ENCODE measurements around the gene TRHDE. TPM values are rescaled to one million over a fixed set of nuclear protein-coding genes. Genes with fewer than 3 reads are reported as not detected.

TRHDE gene
- total and polyA plus RNA-seq, 2 donors (not counting 3 experiments of a cell fraction or from before 2014, with no cell fraction given), result not detected

DNA sequence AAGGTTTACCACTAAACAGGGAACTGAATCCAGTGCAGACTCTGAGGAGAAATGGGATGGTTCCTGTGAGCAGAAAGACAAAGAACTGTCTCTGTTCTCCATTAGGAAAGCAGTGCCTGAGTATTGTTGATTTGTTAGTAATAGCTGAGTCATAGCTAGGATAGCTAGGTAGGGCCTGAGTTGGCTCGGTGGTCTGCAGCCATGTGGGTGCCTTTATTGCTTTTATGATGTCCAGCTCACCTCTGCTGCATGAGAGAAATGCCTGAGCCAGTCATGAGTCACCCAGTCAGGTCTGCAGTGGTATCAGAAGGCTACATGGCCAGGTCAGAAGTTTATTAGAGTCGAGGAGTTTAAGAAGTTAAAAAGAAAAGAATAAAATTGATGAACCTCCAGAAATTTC lies 24.2 kb downstream of the TRHDE start:
- Histone ChIP-seq H3K9me1 (replicated peaks; ENCODE audit: control insufficient read depth, extremely low read depth, insufficient read depth, low read length) (no peaks in the 10 kb centered on the region), H3K4me3 (replicated peaks in 1 of 3; ENCODE audit: insufficient read depth in 1 of 3, low read depth in 1 of 3, low read length in 3 of 3) (no peak overlapping the region), H3K36me3 (ENCODE audit: control insufficient read depth in 2 of 2, extremely low read depth in 1 of 2, insufficient read depth in 2 of 2, low read length in 2 of 2) (no peaks in the 10 kb centered on the region), H3K79me2 (ENCODE audit: control insufficient read depth, insufficient read depth, low read length) (no peaks in the 10 kb centered on the region), H3K9ac (replicated peaks; ENCODE audit: extremely low read depth, insufficient read depth, low read length) (no peak overlapping the region), H3K9me3 (replicated peaks; ENCODE audit: control insufficient read depth, insufficient read depth, low read length) (peaks cover 7% of the 10 kb centered on the region), H3K27me3 (ENCODE audit: control insufficient read depth in 2 of 2, insufficient read depth in 2 of 2, low read length in 2 of 2) (no peaks in the 10 kb centered on the region), H4K20me1 (replicated peaks; ENCODE audit: control insufficient read depth, extremely low read depth, insufficient read depth, low read length) (no peaks in the 10 kb centered on the region), H3K27ac (ENCODE audit: insufficient read depth, low read depth, low read length) (no peak overlapping the region), H3K4me2 (ENCODE audit: insufficient read depth, low read length) (no peak overlapping the region), H2AFZ (ENCODE audit: low read depth, low read length) (no peak overlapping the region), H3K4me1 (ENCODE audit: control insufficient read depth, extremely low read depth, insufficient read depth, low read length) (no peaks in the 10 kb centered on the region)
- intact Hi-C loops (cut with micrococcal nuclease) (no loop called here), dilution Hi-C loops (cut with MboI; ENCODE audit: extremely low pct_ligation_motif_present, low sequenced_read_pairs) (no loop called here)
- no peak for FAIRE-seq
- no peak for TF ChIP-seq MYC (IDR thresholded peaks at IDR 0.05; ENCODE audit: low read depth, low read length)
- TF ChIP-seq, protein P1, sequence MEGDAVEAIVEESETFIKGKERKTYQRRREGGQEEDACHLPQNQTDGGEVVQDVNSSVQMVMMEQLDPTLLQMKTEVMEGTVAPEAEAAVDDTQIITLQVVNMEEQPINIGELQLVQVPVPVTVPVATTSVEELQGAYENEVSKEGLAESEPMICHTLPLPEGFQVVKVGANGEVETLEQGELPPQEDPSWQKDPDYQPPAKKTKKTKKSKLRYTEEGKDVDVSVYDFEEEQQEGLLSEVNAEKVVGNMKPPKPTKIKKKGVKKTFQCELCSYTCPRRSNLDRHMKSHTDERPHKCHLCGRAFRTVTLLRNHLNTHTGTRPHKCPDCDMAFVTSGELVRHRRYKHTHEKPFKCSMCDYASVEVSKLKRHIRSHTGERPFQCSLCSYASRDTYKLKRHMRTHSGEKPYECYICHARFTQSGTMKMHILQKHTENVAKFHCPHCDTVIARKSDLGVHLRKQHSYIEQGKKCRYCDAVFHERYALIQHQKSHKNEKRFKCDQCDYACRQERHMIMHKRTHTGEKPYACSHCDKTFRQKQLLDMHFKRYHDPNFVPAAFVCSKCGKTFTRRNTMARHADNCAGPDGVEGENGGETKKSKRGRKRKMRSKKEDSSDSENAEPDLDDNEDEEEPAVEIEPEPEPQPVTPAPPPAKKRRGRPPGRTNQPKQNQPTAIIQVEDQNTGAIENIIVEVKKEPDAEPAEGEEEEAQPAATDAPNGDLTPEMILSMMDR (IDR thresholded peaks at IDR 0.05; ENCODE audit: extremely low read depth in 1 of 2, insufficient read depth in 1 of 2, low read depth in 1 of 2, low read length in 2 of 2), result no peak
- TF ChIP-seq GATA2 (IDR thresholded peaks at IDR 0.05; ENCODE audit: insufficient read depth, insufficient read length, low read depth, low read length), result no peak
- TF ChIP-seq, protein P2, sequence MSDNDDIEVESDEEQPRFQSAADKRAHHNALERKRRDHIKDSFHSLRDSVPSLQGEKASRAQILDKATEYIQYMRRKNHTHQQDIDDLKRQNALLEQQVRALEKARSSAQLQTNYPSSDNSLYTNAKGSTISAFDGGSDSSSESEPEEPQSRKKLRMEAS (IDR thresholded peaks at IDR 0.05; ENCODE audit: insufficient read depth, insufficient read length), result no peak
- no peak for TF ChIP-seq POLR2A (IDR thresholded peaks at IDR 0.05; ENCODE audit: low read depth, low read length)
- TF ChIP-seq POLR2AphosphoS5 (IDR thresholded peaks at IDR 0.05; ENCODE audit: insufficient read depth, low read depth, low read length), result no peak
- TF ChIP-seq EZH2 (IDR thresholded peaks at IDR 0.05; ENCODE audit: borderline replicate concordance, low read depth, low read length, severe bottlenecking), result no peak
- TF ChIP-seq JUN (IDR thresholded peaks at IDR 0.05; ENCODE audit: borderline replicate concordance, insufficient read depth, insufficient read length, low read depth), result no peak
- BruUV-seq (replicated peaks), result no TSS peak
- DNase-seq (ENCODE audit: low read depth, low spot score), result no peak
- ChIA-PET POLR2A (no interaction called here), CTCF (no interaction called here)
